Right kidney (tissue), 1 donor: ENCODE data around the gene PRR3.

ENCODE experiments used
- DNase-seq: peaks from one replicate; pipeline ENCODE4 v3.0.0-alpha.2; 2016

The PRR3 gene

DNA sequence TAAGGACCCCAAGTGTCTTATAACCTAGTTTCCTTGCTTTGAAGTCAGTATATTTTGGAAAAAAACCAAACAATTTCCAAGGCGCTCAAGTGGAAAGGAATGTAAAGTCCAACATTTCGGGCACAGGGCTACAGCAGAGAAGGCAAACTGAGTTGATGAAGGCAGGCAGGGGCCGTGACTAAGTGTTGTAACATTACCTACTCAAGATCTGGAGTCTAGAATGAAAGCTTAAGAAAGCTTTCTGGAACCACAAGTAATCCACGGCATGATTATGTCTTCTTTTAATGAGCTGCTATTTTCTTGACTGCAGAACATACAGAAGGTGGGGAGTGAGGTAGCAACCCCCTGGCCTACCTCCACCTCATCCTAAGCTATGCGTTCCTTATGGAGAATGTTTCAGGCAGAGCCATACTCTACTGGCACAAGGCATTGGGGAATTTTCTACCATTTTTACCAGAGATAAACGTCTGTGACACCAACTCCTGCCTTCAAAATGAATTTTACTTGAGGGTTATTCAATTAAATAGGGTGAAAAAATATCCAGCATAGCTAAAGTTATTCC, 55.7 kb downstream of the PRR3 start:
- DNase-seq: no peak
